ENCODE data around the gene TDP1.
A peak's percentile ranks its signal among the peaks of the same experiment; 100 is the strongest.

Gene TDP1

GRCh38 chr14:89955022-89955744 lies 544 bp upstream of the TDP1 start:
- DNase-seq (ENCODE audit: low read depth): no peak
- no peak for TF ChIP-seq CTCF (conservative IDR thresholded peaks at IDR 0.05; ENCODE audit: low read depth, low read length)
- H3K4me3 ChIP-seq (ENCODE audit: low read length): peak overlapping the region; percentile 70

GRCh38 chr14:89956661-89957009 lies 908 bp downstream of the TDP1 start:
- no peak for TF ChIP-seq CTCF (conservative IDR thresholded peaks at IDR 0.05; ENCODE audit: low read depth, low read length)
- H3K4me3 ChIP-seq (ENCODE audit: low read length): peak overlapping the region; percentile 70
- no peak for DNase-seq (ENCODE audit: low read depth)

- no peak for TF ChIP-seq CTCF (conservative IDR thresholded peaks at IDR 0.05; ENCODE audit: low read depth, low read length)
- DNase-seq (ENCODE audit: low read depth): no peak
- no peak overlapping the region for H3K4me3 ChIP-seq (ENCODE audit: low read length)
Measured at GRCh38 chr14:89957376-89957775, 1.6 kb downstream of the TDP1 start.

GRCh38 chr14:89957791-89958190 lies 2.1 kb downstream of the TDP1 start:
- DNase-seq (ENCODE audit: low read depth): no peak
- no peak overlapping the region for H3K4me3 ChIP-seq (ENCODE audit: low read length)
- TF ChIP-seq CTCF (conservative IDR thresholded peaks at IDR 0.05; ENCODE audit: low read depth, low read length): no peak

- TF ChIP-seq CTCF (conservative IDR thresholded peaks at IDR 0.05; ENCODE audit: low read depth, low read length): no peak
- no peak overlapping the region for H3K4me3 ChIP-seq (ENCODE audit: low read length)
- DNase-seq (ENCODE audit: low read depth): no peak
Measured at GRCh38 chr14:89958966-89959365, 3.2 kb downstream of the TDP1 start.

- no peak for DNase-seq (ENCODE audit: low read depth)
- no peak for TF ChIP-seq CTCF (conservative IDR thresholded peaks at IDR 0.05; ENCODE audit: low read depth, low read length)
Measured at GRCh38 chr14:89959853-89960445, 4.2 kb downstream of the TDP1 start.

GRCh38 chr14:89960914-89961313 lies 5.2 kb downstream of the TDP1 start:
- TF ChIP-seq CTCF (conservative IDR thresholded peaks at IDR 0.05; ENCODE audit: low read depth, low read length): no peak
- no peak overlapping the region for H3K4me3 ChIP-seq (ENCODE audit: low read length)
- DNase-seq (ENCODE audit: low read depth): no peak

More at GRCh38 chr14:89959853-89960445, 4.2 kb downstream of the TDP1 start:
- H3K4me3 ChIP-seq (ENCODE audit: low read length): no peak overlapping the region
